HG02678 (cell line): ENCODE results near the gene LGALS14.
"Not testable (repeated sequence)": the region's sequence is repeated elsewhere in the genome, so short reads cannot be mapped to it uniquely, and the experiment has no call there.

ENCODE experiments used
- ATAC-seq: cut with Tn5 transposase; IDR thresholded peaks from one replicate; pipeline ENCODE4 v1.9.1; 2021; ENCODE audit warnings: mild to moderate bottlenecking, moderate library complexity; ENCODE audit not compliant: unreplicated experiment

The LGALS14 gene

GRCh38 chr19:39692822-39693221 is 11.5 kb upstream of the LGALS14 start:
- no peak for ATAC-seq

- ATAC-seq, result no peak
Observed at GRCh38 chr19:39695759-39696158, 8.5 kb upstream of the LGALS14 start.

- ATAC-seq, result no peak
Observed at GRCh38 chr19:39696387-39696786, 7.9 kb upstream of the LGALS14 start.

- no peak for ATAC-seq
Observed at GRCh38 chr19:39698535-39698934, 5.7 kb upstream of the LGALS14 start.

DNA sequence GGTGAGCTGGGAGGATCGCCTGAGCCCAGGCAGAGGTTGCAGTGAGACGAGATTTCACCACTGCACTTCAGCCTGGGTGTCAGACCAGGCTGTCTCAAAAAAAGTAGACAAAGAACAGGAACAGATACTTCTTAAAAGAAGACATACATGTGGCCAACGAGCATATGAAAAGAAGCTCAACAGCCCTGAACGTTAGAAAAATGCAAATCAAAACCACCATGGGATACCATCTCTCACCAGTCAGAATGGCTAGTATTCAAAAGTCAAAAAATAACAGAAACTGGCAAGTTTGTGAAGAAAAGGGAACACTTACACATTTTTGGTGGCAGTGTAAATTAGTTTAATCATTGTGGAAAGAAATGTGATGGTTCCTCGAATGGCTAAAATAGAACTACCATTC is 3.0 kb upstream of the LGALS14 start:
- peak; percentile 64 for ATAC-seq

- ATAC-seq, result no peak
Observed at GRCh38 chr19:39705578-39706188, 1.4 kb downstream of the LGALS14 start.

GRCh38 chr19:39708594-39708993 is 4.3 kb downstream of the LGALS14 start:
- ATAC-seq, result no peak

DNA sequence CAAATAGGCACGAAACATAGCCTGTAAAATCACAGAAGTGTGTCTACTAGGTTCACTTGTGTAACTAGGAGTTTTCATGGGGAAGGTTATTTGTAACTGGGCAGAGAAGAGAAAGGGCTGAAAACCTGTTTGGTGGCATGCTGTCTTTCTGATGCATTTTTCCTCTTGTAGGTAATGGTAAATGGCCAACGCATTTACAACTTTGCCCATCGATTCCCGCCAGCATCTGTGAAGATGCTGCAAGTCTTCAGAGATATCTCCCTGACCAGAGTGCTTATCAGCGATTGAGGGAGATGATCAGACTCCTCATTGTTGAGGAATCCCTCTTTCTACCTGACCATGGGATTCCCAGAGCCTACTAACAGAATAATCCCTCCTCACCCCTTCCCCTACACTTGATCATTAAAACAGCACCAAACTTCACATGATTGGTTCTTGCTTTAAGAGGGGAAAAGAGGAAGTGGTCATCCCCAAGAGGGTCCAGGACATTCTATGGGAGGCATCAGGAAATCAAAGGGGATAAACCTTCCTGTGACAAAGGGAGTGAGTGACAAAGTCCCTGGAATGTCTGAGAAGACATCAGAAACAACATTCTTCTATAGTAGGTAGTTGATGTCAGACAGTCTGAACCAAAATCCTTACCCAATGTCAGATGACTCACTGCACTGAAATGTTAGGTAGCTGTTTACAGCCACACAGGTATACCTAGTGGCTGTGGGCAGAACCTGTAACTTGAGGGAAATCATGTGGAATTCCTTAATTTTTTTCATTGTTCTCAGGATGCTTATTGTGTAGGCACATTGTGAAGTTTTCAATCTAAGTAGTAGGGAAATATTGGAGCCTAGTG is 5.0 kb downstream of the LGALS14 start:
- ATAC-seq, result no peak

GRCh38 chr19:39710333-39710890 is 6.1 kb downstream of the LGALS14 start:
- ATAC-seq, result no peak

GRCh38 chr19:39720144-39720543 is 15.9 kb downstream of the LGALS14 start:
- not testable (repeated sequence) for ATAC-seq

- no peak for ATAC-seq
Observed at GRCh38 chr19:39725995-39726394, 21.7 kb downstream of the LGALS14 start.

GRCh38 chr19:39727070-39727800 is 23.0 kb downstream of the LGALS14 start:
- ATAC-seq, result no peak

- no peak for ATAC-seq
Observed at GRCh38 chr19:39728040-39728439, 23.8 kb downstream of the LGALS14 start.

DNA sequence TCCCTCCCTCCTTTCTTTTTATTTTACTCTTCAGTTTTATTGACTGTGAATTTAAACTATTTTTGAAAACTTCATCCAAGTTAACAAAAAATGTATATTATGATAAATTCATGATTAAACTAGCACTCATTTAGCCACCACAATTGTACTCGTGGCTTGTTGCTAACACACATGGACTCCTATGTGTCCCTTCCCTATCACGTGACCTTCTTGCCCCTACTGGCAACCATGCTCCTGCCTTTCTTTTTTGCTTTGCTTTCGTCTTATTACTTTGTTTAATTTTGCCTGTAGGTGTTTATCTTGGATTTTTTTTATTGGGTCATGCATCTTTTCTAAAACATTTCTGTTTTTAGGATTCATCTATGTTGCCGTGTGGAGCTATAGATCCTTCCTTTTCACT is 25.3 kb downstream of the LGALS14 start:
- no peak for ATAC-seq

DNA sequence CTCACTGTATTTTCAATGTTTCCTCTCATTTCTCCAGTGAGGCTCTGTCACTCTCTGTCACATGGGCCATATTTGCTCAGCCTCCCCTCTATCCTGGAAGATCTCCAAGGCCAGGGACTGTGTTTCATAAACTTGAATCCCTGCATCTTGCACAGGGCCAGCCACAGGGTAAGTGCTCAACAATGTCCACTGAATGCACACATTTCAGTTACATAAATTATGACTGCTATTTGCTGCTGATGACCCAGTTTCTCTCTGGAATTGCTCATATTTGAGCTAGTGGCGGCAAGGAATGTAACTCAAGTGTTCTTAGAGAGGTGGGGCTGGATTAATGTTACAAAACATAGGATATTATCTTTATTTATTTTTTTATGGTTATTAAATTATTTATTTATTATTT is 27.4 kb downstream of the LGALS14 start:
- ATAC-seq, result no peak

- ATAC-seq, result no peak
Observed at GRCh38 chr19:39733841-39734240, 29.6 kb downstream of the LGALS14 start.

- ATAC-seq, result no peak
Observed at GRCh38 chr19:39735688-39736087, 31.4 kb downstream of the LGALS14 start.

DNA sequence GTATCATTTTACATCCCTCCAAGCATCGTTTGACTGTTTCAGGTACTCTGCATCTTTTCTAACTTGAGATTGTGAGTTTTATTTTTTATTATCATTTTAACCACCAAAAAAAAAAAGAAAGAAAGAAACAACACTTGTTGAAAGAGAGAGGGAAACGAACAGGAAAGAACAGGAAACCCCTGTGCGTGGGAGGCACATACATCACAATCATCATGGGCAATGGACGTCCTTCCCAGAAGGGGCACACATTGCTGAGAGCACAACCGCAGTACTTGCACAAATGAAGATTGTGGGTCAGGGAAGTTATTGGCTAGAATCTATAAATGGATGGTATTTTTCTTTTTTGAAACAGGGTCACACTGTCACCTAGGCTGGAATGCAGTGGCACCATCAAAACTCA is 31.8 kb downstream of the LGALS14 start:
- no peak for ATAC-seq

DNA sequence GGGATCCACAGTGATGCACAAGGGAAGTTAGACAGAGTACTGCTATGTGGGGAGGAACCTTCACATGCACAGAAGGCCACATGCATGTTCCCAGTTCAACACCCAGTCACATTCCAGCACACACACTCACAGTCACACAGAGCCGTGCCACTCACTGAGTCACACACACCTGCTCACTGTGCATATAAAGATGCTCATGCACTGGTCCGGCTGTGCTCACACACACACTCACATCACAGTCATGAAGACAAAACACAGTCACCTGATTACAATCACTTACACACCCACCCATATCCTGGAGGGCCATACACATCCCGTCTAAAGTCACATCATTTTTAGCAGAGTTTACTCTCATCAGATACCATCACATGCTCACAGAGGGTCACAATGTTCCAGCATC is 33.1 kb downstream of the LGALS14 start:
- no peak for ATAC-seq

DNA sequence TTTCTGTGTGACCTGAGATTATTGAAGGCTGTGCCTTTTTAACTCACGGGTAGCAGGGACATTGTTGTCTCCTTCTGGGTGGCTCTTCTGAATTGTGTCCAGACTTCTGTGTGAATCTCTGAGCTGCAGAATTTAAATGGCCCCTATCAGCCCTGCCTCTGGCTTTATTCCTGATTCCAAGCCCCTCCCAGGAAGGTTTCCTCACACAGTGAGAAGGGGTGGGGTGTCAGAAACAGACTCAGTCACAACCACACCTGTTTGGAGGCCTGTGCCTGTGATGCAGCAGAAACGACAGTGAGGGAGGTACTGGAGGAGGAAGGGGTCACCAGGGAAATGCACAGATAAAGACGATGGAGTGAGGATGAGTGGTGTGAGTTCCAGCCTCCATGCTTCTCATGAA is 33.6 kb downstream of the LGALS14 start, which contains the start of gene CLC:
Gene CLC (minus strand): TSS at position 139 of the 400 bp plus-strand sequence. CDS start 77 bp downstream, at position 62.
- no peak for ATAC-seq

- ATAC-seq, result no peak
Observed at GRCh38 chr19:39738814-39739213, 34.5 kb downstream of the LGALS14 start.
